Erythroblast (primary cell): ENCODE data around the gene FEN1.
A peak's percentile ranks its signal among the peaks of the same experiment; 100 is the strongest.

Experiments used
- DNase-seq, 2 experiments: peaks; one replicate each; lab custom pipeline; 2025; lab: John Stamatoyannopoulos, UW
- GATA1 ChIP-seq: IDR thresholded peaks from 2 replicates; pipeline ENCODE4 v1.6.1; 2011; ENCODE audit warnings: low read depth, mild to moderate bottlenecking, control low read depth, low read length, moderate library complexity
- POLR2A ChIP-seq: IDR thresholded peaks from 2 replicates; pipeline ENCODE4 v1.6.1; 2011; ENCODE audit warnings: mild to moderate bottlenecking, low read length

FEN1 gene

GRCh38 chr11:61783717-61784505 is 8.8 kb upstream of the FEN1 start:
- DNase-seq: no peak

GRCh38 chr11:61784506-61784805 is 8.3 kb upstream of the FEN1 start:
- TF ChIP-seq GATA1 (no peak), POLR2A (no peak)
- no peak for DNase-seq

More at GRCh38 chr11:61783717-61784505, 8.8 kb upstream of the FEN1 start:
- TF ChIP-seq GATA1 (no peak), POLR2A (no peak)

- no peak for DNase-seq
- no peak for TF ChIP-seq GATA1
- TF ChIP-seq POLR2A: no peak
Measured at GRCh38 chr11:61785837-61786402, 6.8 kb upstream of the FEN1 start.

GRCh38 chr11:61787928-61788491 is 4.7 kb upstream of the FEN1 start:
- peak; percentile 73 to 76 for DNase-seq
- TF ChIP-seq GATA1: no peak
- TF ChIP-seq POLR2A: no peak

- TF ChIP-seq POLR2A (no peak), GATA1 (no peak)
- DNase-seq: peak; percentile 83 to 85
Measured at GRCh38 chr11:61791737-61792309, 888 bp upstream of the FEN1 start.

- no peak for TF ChIP-seq GATA1
- peak; percentile 10 for TF ChIP-seq POLR2A
- DNase-seq: peak; percentile 68 to 75
Measured at GRCh38 chr11:61793083-61793828, 545 bp downstream of the FEN1 start.

- TF ChIP-seq POLR2A: no peak
- DNase-seq: no peak
Measured at GRCh38 chr11:61793829-61794204, 1.1 kb downstream of the FEN1 start.

GRCh38 chr11:61794579-61794978 is 1.9 kb downstream of the FEN1 start:
- peak in 1 of 2 experiments; percentile 16 for DNase-seq
- TF ChIP-seq POLR2A (no peak), GATA1 (no peak)

- no peak for DNase-seq
- TF ChIP-seq GATA1 (no peak), POLR2A (no peak)
Measured at GRCh38 chr11:61795459-61795858, 2.7 kb downstream of the FEN1 start.

- DNase-seq: no peak
- no peak for TF ChIP-seq GATA1
- no peak for TF ChIP-seq POLR2A
Measured at GRCh38 chr11:61795876-61796526, 3.3 kb downstream of the FEN1 start.

GRCh38 chr11:61797263-61797944 is 4.7 kb downstream of the FEN1 start:
- TF ChIP-seq GATA1: no peak
- peak; percentile 35 for TF ChIP-seq POLR2A
- peak; percentile 86 to 93 for DNase-seq

- DNase-seq: no peak
Measured at GRCh38 chr11:61799665-61800284, 7.1 kb downstream of the FEN1 start.

More at GRCh38 chr11:61799665-61800284, 7.1 kb downstream of the FEN1 start:
- TF ChIP-seq POLR2A (peak; percentile 34), GATA1 (no peak)
